HTERT RPE-1 (cell line): ENCODE results near the gene MYCBPAP.

ENCODE experiments used
- in situ Hi-C: fragments of 300-500 bp; cut with MboI; formaldehyde crosslinking; loops from 4 replicates; pipeline ENCODE4 v1.14.3; 2020; ENCODE audit warnings: low sequenced_read_pairs

Gene MYCBPAP, protein sequence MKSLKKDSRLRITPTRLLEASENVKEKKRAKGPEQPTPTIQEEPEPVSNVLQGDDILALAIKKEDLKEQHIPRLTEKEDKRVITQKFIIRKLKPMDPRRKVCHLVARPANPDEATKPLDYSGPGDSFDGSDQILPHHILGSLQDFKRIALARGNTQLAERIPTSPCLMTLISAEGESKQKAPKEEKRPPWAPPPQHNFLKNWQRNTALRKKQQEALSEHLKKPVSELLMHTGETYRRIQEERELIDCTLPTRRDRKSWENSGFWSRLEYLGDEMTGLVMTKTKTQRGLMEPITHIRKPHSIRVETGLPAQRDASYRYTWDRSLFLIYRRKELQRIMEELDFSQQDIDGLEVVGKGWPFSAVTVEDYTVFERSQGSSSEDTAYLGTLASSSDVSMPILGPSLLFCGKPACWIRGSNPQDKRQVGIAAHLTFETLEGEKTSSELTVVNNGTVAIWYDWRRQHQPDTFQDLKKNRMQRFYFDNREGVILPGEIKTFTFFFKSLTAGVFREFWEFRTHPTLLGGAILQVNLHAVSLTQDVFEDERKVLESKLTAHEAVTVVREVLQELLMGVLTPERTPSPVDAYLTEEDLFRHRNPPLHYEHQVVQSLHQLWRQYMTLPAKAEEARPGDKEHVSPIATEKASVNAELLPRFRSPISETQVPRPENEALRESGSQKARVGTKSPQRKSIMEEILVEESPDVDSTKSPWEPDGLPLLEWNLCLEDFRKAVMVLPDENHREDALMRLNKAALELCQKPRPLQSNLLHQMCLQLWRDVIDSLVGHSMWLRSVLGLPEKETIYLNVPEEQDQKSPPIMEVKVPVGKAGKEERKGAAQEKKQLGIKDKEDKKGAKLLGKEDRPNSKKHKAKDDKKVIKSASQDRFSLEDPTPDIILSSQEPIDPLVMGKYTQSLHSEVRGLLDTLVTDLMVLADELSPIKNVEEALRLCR

GRCh38 chr17:50507871-50508572 lies at the start of gene MYCBPAP:
Gene MYCBPAP, plus strand, starts transcription at chr17:50508439. Its CDS starts 236 bp downstream, at chr17:50508675.
- in situ Hi-C loops: no loop called here

DNA sequence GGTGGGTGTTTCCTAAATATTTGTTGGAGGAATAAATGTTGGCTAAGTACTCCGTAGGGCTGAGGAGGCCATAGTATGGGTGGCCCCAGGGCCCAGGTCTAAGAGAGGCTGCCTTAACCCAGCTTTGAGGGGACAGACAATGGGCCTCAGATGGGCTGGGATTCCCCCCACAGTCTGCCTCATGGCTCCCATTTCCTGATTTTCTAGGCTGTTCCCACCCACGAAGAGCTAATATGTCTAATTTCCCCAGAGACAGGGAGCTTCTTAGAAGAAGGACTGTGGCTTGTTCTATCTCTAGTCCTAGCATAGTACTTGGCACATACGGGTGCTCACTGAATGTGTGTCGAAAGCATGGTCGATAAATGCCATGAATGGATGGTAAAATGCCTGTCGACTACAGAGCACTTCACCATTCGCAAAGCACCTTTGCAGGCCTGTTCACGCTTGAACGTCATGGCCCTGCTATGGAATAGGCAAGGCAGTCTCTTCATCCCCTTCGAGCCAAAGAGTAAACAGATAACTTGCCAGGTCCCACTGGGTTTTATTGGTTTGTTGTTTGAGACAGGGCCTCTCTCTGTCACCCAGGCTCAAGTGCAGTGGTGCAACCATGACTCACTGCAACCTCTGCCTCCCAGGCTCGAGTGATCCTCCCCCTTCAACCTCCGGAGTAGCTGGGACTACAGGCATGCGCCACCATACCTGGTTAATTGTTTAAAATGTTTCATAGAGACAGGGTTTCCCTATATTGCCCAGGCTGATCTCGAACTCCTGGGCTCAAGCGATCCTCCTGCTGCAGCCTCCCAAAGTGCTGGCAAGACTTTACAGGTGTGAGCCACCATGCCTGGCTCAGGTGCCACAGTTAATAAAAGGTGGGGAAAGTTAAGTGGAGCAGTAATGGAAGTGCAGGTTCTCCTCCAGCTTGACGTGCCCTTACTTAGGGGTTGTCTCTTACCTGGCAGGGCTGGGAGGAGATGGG lies 49.2 kb upstream of the MYCBPAP start:
- in situ Hi-C loops: no loop called here

- in situ Hi-C loops: no loop called here
Observed at GRCh38 chr17:50459756-50460155, 48.5 kb upstream of the MYCBPAP start.

DNA sequence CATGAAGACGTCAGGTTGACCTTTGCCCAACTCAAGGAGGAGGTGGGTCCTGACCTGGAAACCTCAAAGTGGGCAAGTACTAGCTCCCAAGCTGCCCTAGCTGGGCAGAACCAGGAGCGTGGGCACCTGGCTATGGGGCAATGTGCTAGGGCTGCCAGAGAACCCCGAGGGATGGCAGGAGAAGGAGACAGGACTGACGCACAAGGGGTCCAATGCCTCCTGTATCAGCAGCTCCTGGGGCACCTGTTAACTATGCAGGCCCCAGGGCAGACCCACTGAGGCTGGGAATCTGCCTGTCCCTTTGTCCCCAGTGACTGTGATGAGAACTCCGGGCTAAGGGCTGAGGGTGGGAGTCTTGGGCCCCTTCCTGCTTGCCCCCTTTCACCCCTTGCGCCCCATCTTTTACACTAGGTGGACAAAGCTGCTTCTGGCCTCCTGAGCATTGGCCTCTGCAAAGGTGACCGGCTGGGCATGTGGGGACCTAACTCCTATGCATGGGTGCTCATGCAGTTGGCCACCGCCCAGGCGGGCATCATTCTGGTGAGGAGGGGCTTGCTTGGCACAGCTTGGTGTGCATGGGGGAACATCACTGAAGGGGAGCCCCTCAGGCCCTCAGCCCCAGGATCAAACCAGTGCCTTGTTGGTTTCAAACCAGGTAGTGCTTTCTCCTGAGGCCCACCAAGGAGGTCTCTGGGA lies 47.3 kb upstream of the MYCBPAP start:
- in situ Hi-C loops: no loop called here

DNA sequence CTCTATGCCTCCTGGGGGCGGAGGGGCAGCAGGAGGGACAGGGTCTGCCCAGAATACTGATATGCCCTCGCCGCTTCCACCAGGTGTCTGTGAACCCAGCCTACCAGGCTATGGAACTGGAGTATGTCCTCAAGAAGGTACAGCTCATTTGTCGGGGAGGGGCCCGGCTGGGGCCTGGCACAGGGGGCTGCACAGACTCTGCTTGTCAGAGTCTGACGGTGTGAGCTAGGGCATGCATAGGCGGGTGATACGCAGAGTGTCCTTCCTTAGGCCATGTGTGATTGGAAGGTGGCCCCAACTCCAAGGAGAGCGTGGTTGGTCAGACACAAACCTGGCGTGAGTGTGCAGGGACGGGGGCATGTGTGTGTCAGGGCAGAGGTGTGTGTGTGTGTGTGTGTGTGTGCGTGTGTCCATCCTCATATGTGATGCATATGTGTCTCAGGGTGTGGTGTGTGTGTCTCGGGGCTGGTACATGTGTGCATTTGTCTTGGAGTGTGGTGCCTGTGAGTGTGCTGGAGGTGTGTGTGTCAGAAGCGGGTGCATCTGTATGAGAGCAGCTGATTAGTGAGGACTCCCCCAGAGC lies 46.6 kb upstream of the MYCBPAP start:
- in situ Hi-C loops: no loop called here

DNA sequence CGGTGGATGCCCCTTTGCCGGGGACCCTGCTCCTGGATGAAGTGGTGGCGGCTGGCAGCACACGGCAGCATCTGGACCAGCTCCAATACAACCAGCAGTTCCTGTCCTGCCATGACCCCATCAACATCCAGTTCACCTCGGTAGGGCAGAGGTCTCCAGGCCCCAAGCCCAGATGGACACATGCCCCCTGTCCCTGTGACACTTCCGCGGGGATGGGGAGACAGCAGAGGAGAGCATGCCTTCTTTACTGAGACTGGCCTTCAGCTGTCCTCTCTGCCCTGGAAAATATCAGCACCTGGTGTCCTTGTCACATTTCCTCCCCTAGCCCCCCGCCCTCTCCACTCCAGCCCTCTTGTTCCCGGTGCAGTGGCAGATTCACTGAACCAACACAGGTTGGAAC lies 45.8 kb upstream of the MYCBPAP start:
- in situ Hi-C loops: no loop called here

GRCh38 chr17:50464121-50464520 lies 44.1 kb upstream of the MYCBPAP start:
- in situ Hi-C loops: no loop called here

GRCh38 chr17:50464736-50465135 lies 43.5 kb upstream of the MYCBPAP start:
- in situ Hi-C loops: no loop called here

- in situ Hi-C loops: no loop called here
Observed at GRCh38 chr17:50465171-50465570, 43.1 kb upstream of the MYCBPAP start.

DNA sequence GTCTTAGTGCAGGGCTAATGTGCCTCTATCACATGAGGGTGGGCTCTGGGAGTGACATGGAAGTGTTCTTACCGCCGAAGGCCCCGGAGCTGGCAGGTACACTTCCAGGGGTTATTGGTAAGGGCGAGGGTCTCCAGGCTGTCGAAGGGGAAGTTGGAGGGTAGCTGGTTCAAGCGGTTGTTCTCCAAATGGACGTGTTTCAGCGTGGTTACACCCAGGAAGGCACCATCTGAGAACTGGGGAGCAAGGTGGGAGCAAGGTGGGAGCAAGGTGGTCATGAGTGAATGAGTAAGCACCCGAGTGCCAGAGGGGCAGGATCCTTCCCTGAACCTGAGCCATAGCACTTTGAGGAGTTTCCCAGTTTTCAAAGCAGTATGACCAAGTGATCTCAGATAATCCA lies 42.6 kb upstream of the MYCBPAP start:
- in situ Hi-C loops: no loop called here

- in situ Hi-C loops: no loop called here
Observed at GRCh38 chr17:50466371-50467113, 41.7 kb upstream of the MYCBPAP start.

DNA sequence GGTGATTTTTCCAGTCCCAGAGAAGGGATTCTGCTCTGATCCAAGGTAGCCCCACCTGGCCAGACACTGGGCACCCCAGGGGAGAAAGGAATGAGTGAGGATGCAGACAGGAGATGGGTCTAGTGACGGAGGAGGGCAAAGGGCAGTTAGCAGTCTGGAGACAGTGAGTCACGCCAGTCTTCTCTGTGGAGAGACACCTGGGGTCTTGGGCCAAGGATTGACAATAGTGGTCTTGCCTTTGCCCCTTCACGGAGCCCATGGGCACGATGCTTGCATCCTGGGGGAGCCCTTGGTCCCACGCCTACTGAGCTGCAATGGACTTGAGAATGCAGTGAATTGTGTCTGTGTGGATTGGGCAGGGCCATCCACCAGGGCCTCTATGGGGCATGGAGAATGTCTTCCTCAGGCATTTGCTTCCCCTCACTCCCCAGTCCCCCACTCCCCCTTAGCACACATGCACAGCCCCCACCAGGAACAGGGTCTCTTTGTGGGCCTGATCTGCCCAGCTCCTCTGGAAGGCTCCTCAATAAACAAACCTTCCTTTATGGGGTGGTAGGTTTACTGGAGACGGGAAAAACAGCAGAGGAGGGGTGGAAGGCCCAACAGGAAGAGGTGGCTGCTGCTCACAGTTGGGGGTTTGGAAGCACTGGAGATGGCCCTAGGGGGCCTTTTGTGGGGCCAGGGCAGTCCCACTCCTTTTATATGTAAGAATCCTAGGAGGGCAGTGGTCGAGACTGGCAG lies 41.0 kb upstream of the MYCBPAP start:
- in situ Hi-C loops: no loop called here

DNA sequence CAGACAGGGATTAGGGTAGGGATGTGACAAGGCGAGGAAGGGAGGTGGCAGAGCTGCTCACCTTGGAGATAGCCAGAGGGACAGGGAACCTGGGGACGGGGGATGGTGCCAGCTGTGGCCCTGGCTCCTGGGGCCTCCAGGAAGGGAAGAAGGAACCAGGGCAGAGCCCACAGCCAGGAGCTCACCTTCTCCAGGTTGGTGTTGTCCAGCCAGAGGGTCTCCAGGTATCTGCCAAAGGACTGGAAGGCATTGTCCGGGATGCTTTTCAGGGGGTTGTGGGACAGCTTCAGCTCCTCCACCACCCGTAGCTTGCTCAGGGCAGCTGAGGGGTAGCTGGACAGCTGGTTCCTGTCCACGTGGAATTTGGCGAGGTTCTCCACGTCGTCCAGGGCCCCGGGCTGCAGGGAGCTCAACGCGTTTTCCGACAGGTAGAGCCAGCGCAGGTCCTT lies 40.4 kb upstream of the MYCBPAP start:
- in situ Hi-C loops: no loop called here

DNA sequence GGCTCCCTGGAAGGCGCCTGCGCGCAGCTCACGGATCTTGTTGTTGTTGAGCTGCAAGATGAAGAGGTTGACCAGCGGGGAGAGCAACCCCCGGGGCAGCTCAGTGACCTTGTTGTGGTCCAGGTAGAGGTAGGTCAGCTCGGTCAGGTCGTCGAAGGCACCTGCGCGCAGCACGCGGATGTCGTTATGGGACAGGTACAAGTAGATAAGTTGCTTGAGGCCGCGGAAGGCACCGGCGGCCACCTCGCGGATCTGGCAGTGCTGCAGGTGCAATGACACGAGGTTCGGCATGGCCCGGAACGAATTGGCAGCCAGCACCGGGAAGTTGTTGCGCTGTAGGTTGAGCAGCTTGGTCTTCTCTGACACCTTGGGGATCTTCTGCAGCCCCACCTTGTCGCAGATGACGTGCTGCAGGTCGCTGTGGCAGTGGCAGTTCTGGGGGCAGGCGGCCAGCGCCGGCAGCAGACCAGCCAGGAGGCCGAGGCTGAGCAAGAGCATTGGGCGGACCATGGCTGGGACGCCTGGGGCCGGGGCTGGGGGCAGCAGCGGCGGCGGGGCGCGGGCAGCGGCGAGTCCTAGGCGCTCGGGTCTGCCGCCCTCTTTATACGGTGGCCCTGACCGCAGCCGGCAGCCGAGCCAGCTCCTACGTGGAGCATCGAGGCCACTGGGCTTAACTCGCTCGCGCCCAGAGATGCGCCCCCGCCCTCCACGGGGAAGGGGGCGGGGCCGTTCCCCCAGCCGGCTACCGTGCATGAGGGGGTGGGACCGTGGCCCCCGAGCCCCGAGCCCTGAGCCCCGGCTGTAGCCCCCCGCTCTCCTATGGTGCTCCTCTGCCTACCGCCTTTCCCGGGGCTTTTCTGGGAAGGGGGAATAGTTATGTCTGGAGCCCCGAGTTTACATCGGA lies 39.7 kb upstream of the MYCBPAP start, which contains the start of gene CHAD:
Gene CHAD (minus strand): TSS at position 577 of the 904 bp plus-strand sequence. CDS start 67 bp downstream, at position 510.
- in situ Hi-C loops: no loop called here

DNA sequence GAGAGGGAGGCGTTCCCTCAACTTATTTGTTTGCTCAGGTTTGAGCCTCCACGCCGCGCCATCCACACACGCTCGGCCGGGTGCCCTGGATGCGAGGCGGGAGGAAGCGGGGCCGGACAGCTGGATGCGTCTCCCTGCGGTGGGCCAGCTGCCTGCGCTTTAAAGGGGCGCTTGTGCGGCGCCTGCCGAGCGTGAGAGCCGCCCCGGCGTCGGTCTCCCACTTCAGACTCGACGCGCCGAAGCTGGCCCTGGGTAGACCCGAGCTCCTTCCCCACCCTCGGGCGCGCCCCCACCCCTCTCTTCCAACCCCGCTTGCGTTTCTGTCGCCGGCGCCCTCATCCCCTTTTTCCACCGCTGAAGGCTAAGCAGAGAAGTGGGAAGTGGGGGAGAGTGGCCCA lies 39.0 kb upstream of the MYCBPAP start:
- in situ Hi-C loops: no loop called here

- in situ Hi-C loops: no loop called here
Observed at GRCh38 chr17:50469671-50470305, 38.5 kb upstream of the MYCBPAP start.
